ENCODE results near the gene GBGT1.

The GBGT1 gene

GRCh38 chr9:133127340-133127981 is 36.3 kb downstream of the GBGT1 start:
- TF ChIP-seq, protein P1, sequence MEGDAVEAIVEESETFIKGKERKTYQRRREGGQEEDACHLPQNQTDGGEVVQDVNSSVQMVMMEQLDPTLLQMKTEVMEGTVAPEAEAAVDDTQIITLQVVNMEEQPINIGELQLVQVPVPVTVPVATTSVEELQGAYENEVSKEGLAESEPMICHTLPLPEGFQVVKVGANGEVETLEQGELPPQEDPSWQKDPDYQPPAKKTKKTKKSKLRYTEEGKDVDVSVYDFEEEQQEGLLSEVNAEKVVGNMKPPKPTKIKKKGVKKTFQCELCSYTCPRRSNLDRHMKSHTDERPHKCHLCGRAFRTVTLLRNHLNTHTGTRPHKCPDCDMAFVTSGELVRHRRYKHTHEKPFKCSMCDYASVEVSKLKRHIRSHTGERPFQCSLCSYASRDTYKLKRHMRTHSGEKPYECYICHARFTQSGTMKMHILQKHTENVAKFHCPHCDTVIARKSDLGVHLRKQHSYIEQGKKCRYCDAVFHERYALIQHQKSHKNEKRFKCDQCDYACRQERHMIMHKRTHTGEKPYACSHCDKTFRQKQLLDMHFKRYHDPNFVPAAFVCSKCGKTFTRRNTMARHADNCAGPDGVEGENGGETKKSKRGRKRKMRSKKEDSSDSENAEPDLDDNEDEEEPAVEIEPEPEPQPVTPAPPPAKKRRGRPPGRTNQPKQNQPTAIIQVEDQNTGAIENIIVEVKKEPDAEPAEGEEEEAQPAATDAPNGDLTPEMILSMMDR (IDR thresholded peaks at IDR 0.05; ENCODE audit: borderline replicate concordance, extremely low read depth, low read length, poor library complexity, severe bottlenecking): no peak
- TF ChIP-seq EZH2 (IDR thresholded peaks at IDR 0.05; ENCODE audit: borderline replicate concordance, low read depth, low read length, severe bottlenecking): no peak
- Histone ChIP-seq H4K20me1 (ENCODE audit: insufficient read depth, low read length) (peaks cover 50% of the 10 kb centered on the region), H3K9me3 (ENCODE audit: insufficient read depth, low read length, severe bottlenecking) (no peaks in the 10 kb centered on the region), H3K4me2 (ENCODE audit: insufficient read depth, low read length) (no peak overlapping the region), H3K4me3 (ENCODE audit: low read depth in 1 of 2, low read length in 2 of 2) (no peak overlapping the region), H3K79me2 (ENCODE audit: insufficient read depth, low read length) (peaks cover 36% of the 10 kb centered on the region), H3K36me3 (ENCODE audit: insufficient read depth, low read length) (peaks cover 3% of the 10 kb centered on the region; the same call in 1 of the 2 replicates), H3K27me3 (ENCODE audit: insufficient read depth, low read length, poor library complexity) (no peaks in the 10 kb centered on the region), H3K27ac (ENCODE audit: low read length) (no peak overlapping the region), H2AFZ (ENCODE audit: low read depth, low read length) (no peak overlapping the region), H3K9ac (ENCODE audit: low read depth, low read length) (no peak overlapping the region), H3K4me1 (ENCODE audit: insufficient read depth, low read length) (peaks cover 21% of the 10 kb centered on the region)
- ATAC-seq (ENCODE audit: insufficient read depth, low read depth) (no peak), DNase-seq (no peak)

GRCh38 chr9:133126697-133127339 is 36.9 kb downstream of the GBGT1 start:
- Histone ChIP-seq H3K4me3 (ENCODE audit: low read depth in 1 of 2, low read length in 2 of 2) (no peak overlapping the region), H3K9ac (ENCODE audit: low read depth, low read length) (no peak overlapping the region), H4K20me1 (ENCODE audit: insufficient read depth, low read length) (peaks cover 48% of the 10 kb centered on the region), H3K4me1 (ENCODE audit: insufficient read depth, low read length) (peaks cover 19% of the 10 kb centered on the region), H2AFZ (ENCODE audit: low read depth, low read length) (no peak overlapping the region), H3K4me2 (ENCODE audit: insufficient read depth, low read length) (no peak overlapping the region), H3K79me2 (ENCODE audit: insufficient read depth, low read length) (peaks cover 31% of the 10 kb centered on the region), H3K36me3 (ENCODE audit: insufficient read depth, low read length) (peaks cover 3% of the 10 kb centered on the region; the same call in 1 of the 2 replicates), H3K9me3 (ENCODE audit: insufficient read depth, low read length, severe bottlenecking) (no peaks in the 10 kb centered on the region), H3K27ac (ENCODE audit: low read length) (no peak overlapping the region), H3K27me3 (ENCODE audit: insufficient read depth, low read length, poor library complexity) (no peaks in the 10 kb centered on the region)
- ATAC-seq (ENCODE audit: insufficient read depth, low read depth): no peak
- TF ChIP-seq EZH2 (IDR thresholded peaks at IDR 0.05; ENCODE audit: borderline replicate concordance, low read depth, low read length, severe bottlenecking): no peak
- TF ChIP-seq, protein P1 (IDR thresholded peaks at IDR 0.05; ENCODE audit: borderline replicate concordance, extremely low read depth, low read length, poor library complexity, severe bottlenecking): no peak
- no peak for DNase-seq

GRCh38 chr9:133125941-133126696 is 37.6 kb downstream of the GBGT1 start:
- Histone ChIP-seq H3K4me1 (ENCODE audit: insufficient read depth, low read length) (peaks cover 18% of the 10 kb centered on the region), H3K27me3 (ENCODE audit: insufficient read depth, low read length, poor library complexity) (no peaks in the 10 kb centered on the region), H4K20me1 (ENCODE audit: insufficient read depth, low read length) (peaks cover 48% of the 10 kb centered on the region), H3K9me3 (ENCODE audit: insufficient read depth, low read length, severe bottlenecking) (no peaks in the 10 kb centered on the region), H3K4me2 (ENCODE audit: insufficient read depth, low read length) (no peak overlapping the region), H2AFZ (ENCODE audit: low read depth, low read length) (no peak overlapping the region), H3K27ac (ENCODE audit: low read length) (no peak overlapping the region), H3K4me3 (ENCODE audit: low read depth in 1 of 2, low read length in 2 of 2) (no peak overlapping the region), H3K9ac (ENCODE audit: low read depth, low read length) (no peak overlapping the region), H3K36me3 (ENCODE audit: insufficient read depth, low read length) (peaks cover 3% of the 10 kb centered on the region; the same call in 1 of the 2 replicates), H3K79me2 (ENCODE audit: insufficient read depth, low read length) (peaks cover 25% of the 10 kb centered on the region)
- DNase-seq: no peak
- ATAC-seq (ENCODE audit: insufficient read depth, low read depth): no peak
- TF ChIP-seq, protein P1 (IDR thresholded peaks at IDR 0.05; ENCODE audit: borderline replicate concordance, extremely low read depth, low read length, poor library complexity, severe bottlenecking): no peak
- no peak for TF ChIP-seq EZH2 (IDR thresholded peaks at IDR 0.05; ENCODE audit: borderline replicate concordance, low read depth, low read length, severe bottlenecking)

Data from DND-41 (cell line).